Type B pancreatic cell (in vitro differentiated cells): Measurements from ENCODE around the gene PCCA. TPM values are rescaled to one million over a fixed set of nuclear protein-coding genes. Genes with fewer than 3 reads are reported as not detected.

Source experiments
- DNase-seq: peaks from one replicate; pipeline ENCODE4 v3.0.0; 2021; ENCODE audit warnings: mixed read lengths; ENCODE audit not compliant: unreplicated experiment; ENCODE audit errors: extremely low spot score
- H3K27ac Mint-ChIP-seq: 2 replicates; pipeline ENCODE4 v1.8.0; 2021; ENCODE audit warnings: mild to moderate bottlenecking, mixed read lengths
- H3K27me3 Mint-ChIP-seq: 2 replicates; pipeline ENCODE4 v1.8.0; 2021; ENCODE audit warnings: mixed read lengths
- H3K36me3 Mint-ChIP-seq: 2 replicates; pipeline ENCODE4 v1.8.0; 2021; ENCODE audit warnings: mixed read lengths
- H3K4me1 Mint-ChIP-seq: one replicate; pipeline ENCODE4 v1.8.0; 2021; ENCODE audit warnings: mixed read lengths; ENCODE audit not compliant: unreplicated experiment
- H3K4me3 Mint-ChIP-seq: 2 replicates; pipeline ENCODE4 v1.8.0; 2021; ENCODE audit warnings: mild to moderate bottlenecking, mixed read lengths
- H3K9me3 Mint-ChIP-seq: 2 replicates; pipeline ENCODE4 v1.8.0; 2021; ENCODE audit warnings: mixed read lengths
- total RNA-seq: library from RNA; stranded (reverse); gene quantifications from 2 replicates; pipeline ENCODE4 v1.2.1, GENCODE V29; 2021; ENCODE audit warnings: low replicate concordance
- TF ChIP-seq, protein P1 (sequence below): fragments of 200-600 bp; sonication (generic); conservative IDR thresholded peaks from 2 replicates; pipeline ENCODE4 v1.5.0; 2021; ENCODE audit warnings: antibody characterized with exemption, mild to moderate bottlenecking

Gene PCCA
- total RNA-seq, 1 donor from 2014 or later: 46.8 TPM

DNA sequence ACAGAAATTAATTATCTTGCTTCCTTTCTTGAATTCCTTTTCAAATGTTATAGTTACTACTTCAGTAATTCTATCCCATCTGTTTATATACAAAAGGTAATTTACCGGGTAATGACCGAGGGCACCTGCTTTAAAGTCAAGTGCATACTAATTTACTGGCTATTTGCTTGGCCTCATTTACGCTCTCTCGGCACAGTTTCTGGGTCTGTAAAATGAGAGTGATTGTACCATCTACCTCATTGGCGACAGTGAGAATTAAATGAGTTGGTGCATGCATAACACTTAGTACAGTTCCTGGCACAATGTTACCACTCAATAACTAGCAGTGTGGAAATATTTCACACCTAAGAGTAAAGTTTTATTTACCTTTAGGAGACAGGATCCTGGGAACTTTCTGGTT is 388.1 kb downstream of the PCCA start:
- Mint-ChIP-seq H3K4me1 (peaks cover 22% of the 10 kb centered on the region), H3K36me3 (no peaks in the 10 kb centered on the region), H3K4me3 (no peak overlapping the region), H3K27ac (no peak overlapping the region), H3K27me3 (no peaks in the 10 kb centered on the region), H3K9me3 (no peaks in the 10 kb centered on the region)
- DNase-seq: no peak
- TF ChIP-seq, protein P1, sequence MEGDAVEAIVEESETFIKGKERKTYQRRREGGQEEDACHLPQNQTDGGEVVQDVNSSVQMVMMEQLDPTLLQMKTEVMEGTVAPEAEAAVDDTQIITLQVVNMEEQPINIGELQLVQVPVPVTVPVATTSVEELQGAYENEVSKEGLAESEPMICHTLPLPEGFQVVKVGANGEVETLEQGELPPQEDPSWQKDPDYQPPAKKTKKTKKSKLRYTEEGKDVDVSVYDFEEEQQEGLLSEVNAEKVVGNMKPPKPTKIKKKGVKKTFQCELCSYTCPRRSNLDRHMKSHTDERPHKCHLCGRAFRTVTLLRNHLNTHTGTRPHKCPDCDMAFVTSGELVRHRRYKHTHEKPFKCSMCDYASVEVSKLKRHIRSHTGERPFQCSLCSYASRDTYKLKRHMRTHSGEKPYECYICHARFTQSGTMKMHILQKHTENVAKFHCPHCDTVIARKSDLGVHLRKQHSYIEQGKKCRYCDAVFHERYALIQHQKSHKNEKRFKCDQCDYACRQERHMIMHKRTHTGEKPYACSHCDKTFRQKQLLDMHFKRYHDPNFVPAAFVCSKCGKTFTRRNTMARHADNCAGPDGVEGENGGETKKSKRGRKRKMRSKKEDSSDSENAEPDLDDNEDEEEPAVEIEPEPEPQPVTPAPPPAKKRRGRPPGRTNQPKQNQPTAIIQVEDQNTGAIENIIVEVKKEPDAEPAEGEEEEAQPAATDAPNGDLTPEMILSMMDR: no peak

GRCh38 chr13:100478107-100478809 is 389.4 kb downstream of the PCCA start:
- no peak overlapping the region for H3K27ac Mint-ChIP-seq
- no peak overlapping the region for H3K4me3 Mint-ChIP-seq
- no peaks in the 10 kb centered on the region for H3K27me3 Mint-ChIP-seq
- no peak for DNase-seq
- TF ChIP-seq, protein P1: no peak
- peaks cover 15% of the 10 kb centered on the region for H3K4me1 Mint-ChIP-seq
- no peaks in the 10 kb centered on the region for H3K9me3 Mint-ChIP-seq
- H3K36me3 Mint-ChIP-seq: no peaks in the 10 kb centered on the region

GRCh38 chr13:100480676-100481075 is 391.8 kb downstream of the PCCA start:
- TF ChIP-seq, protein P1: no peak
- Mint-ChIP-seq H3K27ac (no peak overlapping the region), H3K9me3 (no peaks in the 10 kb centered on the region), H3K4me3 (no peak overlapping the region), H3K4me1 (peaks cover 28% of the 10 kb centered on the region), H3K36me3 (no peaks in the 10 kb centered on the region), H3K27me3 (no peaks in the 10 kb centered on the region)
- no peak for DNase-seq

DNA sequence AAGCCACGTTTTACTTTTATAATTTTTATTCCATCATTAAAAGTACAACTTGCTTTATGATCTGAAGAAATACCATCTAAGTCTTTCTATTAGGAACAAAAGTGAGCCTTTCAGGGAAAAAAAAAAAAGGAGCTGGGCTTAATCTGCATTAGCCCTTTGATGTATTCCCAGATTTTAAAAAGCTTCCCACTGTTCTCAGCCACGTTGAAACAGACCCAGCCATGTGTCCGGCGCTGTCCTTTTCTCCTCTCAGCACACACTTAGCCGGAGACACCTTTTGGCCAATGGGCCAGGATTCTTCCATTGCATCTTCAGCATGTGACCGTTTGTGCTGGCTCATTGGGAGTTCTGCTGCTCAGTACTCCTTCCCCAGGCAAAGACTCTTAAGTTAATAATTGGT is 394.2 kb downstream of the PCCA start:
- Mint-ChIP-seq H3K4me1 (peaks cover 28% of the 10 kb centered on the region), H3K27ac (no peak overlapping the region), H3K9me3 (no peaks in the 10 kb centered on the region), H3K27me3 (no peaks in the 10 kb centered on the region), H3K4me3 (no peak overlapping the region), H3K36me3 (no peaks in the 10 kb centered on the region)
- no peak for DNase-seq
- TF ChIP-seq, protein P1: no peak

GRCh38 chr13:100483841-100484381 is 395.0 kb downstream of the PCCA start:
- no peak for DNase-seq
- no peaks in the 10 kb centered on the region for H3K27me3 Mint-ChIP-seq
- H3K36me3 Mint-ChIP-seq: no peaks in the 10 kb centered on the region
- TF ChIP-seq, protein P1: no peak
- H3K4me3 Mint-ChIP-seq: no peak overlapping the region
- no peak overlapping the region for H3K27ac Mint-ChIP-seq
- H3K4me1 Mint-ChIP-seq: peaks cover 28% of the 10 kb centered on the region
- H3K9me3 Mint-ChIP-seq: no peaks in the 10 kb centered on the region
